HG02970 (cell line): ENCODE data around the gene PGBD2.
A peak's percentile ranks its signal among the peaks of the same experiment; 100 is the strongest.
"Not testable (repeated sequence)": the region's sequence is repeated elsewhere in the genome, so short reads cannot be mapped to it uniquely, and the experiment has no call there.

Experiments used
- ATAC-seq: cut with Tn5 transposase; IDR thresholded peaks from one replicate; pipeline ENCODE4 v1.9.1; 2021; ENCODE audit warnings: mild to moderate bottlenecking, moderate library complexity, moderate number of reproducible peaks; ENCODE audit not compliant: unreplicated experiment, low FRiP score

Gene PGBD2

GRCh38 chr1:248886237-248886895 lies 19.7 kb upstream of the PGBD2 start:
- no peak for ATAC-seq

DNA sequence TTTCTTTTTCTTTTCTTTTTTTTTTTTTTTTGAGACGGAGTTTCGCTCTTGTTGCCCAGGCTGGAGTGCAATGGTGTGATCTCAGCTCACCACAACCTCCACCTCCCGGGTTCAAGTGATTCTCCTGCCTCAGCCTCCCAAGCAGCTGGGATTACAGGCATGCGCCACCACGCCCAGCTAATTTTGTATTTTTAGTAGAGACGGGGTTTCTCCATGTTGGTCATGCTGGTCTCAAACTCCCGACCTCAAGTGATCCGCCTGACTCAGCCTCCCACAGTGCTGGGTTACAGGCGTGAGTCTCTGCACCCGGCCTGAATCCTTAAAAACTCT lies 16.2 kb upstream of the PGBD2 start:
- ATAC-seq: not testable (repeated sequence)

DNA sequence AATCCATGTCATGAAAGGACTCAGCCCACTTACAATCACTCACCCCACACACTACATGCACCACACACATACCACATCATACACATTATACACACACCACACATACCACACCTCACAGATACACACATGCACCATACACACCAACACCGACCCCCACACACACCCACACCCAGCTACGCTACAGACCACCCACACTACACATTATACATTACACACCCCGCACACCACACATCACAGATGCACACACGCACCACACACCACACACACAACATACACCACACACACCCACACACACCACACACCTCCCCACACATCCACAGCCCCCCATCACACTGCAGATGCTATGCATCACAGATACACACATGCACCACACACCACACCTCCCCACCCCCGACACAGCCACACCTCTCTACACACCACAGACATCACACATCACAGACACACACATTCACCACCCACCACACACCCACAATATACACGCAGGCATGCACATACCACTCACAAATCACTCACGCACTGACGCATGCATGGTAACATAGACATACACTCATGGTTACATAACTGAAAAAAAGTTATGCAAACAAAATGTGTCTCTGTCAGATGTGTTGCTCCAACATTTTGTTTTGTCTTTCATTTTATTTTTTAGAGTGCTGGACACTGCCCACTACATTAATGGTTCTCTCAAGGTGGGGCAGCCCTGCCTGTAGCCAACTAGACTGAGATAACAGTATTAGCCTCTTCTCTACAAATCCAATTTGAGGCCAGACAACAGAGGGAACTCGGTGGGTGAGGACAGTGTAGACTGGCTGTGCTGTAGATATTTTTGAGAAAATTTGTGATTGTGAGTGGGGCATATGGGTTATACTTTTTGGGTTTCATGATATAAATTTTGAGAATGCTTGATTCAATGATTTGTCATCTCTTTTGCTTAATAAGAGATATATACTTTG lies 15.2 kb upstream of the PGBD2 start:
- no peak for ATAC-seq

DNA sequence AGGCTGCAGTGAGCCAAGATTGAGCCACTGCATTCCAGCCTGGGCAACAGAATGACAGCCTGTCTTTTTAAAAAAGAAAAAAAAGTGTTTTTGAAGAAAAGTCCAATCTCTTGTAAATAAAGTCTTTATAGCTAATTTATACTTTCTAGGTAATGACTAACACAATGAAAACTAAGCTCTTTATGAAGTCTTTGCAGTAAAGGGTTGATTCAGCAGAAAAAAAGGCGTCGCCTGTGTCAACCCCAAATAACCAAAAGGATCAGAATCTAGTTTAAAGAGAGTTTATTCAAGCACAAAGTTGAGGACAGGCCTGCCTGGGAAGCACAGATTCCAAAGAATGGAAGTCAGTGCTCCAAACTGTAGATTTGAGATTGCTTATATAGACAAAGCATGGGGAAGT lies 14.3 kb upstream of the PGBD2 start:
- ATAC-seq: no peak

- no peak for ATAC-seq
Measured at GRCh38 chr1:248892590-248892989, 13.4 kb upstream of the PGBD2 start.

DNA sequence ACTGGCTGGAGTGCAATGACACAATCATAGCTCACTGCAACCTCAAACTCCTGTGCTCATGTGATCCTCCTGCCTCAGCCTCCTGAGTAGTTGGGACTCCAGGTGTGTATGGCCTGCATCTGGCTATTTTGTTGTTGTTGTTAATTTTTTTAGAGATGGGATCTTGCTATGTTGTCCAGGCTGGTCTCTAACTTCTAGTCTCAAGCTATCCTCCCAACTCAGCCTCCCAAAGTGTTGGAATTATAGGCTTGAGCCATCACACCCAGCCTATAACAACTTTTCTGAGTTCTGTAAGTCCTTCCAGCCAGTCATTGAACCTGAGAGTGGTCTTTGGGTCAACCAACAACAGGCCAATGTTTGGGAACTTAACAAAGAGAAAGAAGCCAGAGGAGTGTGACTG lies 11.2 kb upstream of the PGBD2 start:
- ATAC-seq: no peak

DNA sequence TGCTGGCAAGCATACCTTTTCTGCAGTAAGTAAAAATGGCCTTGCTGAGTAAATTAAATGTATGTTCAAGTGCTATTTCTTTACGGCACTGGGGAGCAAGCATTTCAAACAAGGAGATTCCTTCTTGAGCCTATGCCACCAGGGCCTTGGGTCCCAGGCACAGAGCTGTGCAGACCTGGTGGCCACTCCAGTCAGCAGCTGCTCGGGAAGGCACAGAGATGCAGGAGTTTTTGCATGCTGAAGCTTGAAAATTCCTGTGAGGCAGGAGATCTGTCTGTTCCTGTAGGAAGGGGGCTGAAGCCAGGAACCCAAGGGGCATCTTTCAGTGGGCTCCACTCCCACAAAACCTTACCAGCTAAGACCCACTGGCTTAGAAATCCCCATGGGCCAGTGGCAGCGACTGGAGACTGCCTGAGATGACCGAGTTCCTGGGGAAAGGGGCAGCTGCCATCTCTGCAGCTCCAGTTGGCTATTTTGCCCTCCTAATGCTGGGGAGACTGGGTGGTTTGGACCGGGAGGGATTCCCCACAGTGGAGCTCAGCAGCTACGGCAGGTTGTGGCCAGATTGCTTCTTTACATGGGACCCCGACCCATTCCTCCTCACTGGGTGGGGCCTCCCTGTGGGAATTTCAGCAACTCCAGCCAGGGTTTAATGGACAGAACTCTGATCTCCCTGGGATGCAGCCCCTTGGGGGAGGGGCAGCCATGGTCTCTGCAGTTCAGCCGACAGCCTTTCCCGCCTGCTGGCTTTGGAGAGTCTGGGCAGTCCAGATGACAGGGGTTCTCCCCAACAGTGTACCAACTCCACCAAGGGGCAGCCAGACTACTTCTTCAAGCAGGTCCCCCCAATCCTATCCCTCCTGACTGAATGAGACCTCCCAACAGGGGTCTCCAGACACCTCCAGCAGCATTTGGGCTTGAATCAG lies 8.4 kb upstream of the PGBD2 start:
- ATAC-seq: no peak

- ATAC-seq: no peak
Measured at GRCh38 chr1:248900637-248901036, 5.4 kb upstream of the PGBD2 start.

GRCh38 chr1:248901578-248901977 lies 4.5 kb upstream of the PGBD2 start:
- no peak for ATAC-seq

- no peak for ATAC-seq
Measured at GRCh38 chr1:248904437-248905216, 1.4 kb upstream of the PGBD2 start.

DNA sequence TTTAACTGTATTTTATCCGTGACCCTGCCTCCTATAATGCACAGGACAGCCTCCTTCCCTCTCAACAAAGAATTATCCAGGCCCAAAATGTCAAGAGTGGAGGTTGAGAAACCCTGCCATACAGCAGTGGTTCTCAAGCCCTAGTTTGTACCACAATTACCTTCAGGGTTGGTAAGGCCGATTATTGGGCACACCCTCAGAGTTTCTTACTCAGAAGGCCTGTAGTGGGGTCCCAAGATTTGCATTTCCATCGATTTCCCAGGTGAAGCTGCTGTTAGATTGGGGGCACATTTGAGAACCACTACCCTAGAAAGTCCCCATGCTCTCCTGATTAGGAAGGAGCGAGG lies 400 bp upstream of the PGBD2 start:
- no peak for ATAC-seq

GRCh38 chr1:248906753-248907661 lies 972 bp downstream of the PGBD2 start:
- ATAC-seq: peak; percentile 19

DNA sequence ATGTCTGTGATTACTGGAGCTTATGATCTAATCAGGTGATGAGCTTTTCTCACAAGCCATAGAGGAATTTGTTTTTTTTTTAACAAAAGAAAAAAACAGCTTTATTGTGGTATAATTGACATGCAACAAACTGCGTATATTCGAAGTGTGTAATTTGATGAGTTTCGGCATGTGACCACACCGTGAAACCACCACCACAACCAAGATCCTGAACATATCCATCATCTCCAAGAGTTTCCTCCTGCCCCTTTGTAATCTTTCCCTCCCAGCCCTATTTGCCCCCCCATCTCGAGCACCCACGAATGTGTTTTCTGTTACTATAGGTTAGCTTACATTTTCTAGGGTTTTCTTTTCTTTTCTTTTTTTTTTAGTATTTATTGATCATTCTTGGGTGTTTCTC lies 4.7 kb downstream of the PGBD2 start:
- no peak for ATAC-seq

DNA sequence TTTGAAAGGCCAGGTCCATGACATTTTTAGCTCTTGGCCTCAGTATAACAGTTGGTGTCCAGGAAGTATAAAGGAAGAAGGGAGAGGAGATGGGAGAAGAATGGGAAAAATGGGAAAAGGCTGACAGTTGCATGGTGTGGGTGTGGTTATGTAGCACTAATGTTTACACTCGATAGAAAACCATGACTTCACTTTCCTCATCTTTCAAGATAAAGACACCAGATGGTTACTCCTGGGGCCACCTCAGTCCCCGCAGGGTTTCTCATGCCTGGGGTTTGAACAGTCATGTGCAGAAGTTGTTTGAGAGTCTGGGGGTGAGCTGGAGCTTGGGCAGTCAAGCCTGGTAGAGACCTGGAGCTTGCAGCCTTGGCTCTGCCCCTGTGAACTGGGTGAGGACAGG lies 7.9 kb downstream of the PGBD2 start:
- ATAC-seq: no peak

- ATAC-seq: no peak
Measured at GRCh38 chr1:248914796-248915381, 8.9 kb downstream of the PGBD2 start.

DNA sequence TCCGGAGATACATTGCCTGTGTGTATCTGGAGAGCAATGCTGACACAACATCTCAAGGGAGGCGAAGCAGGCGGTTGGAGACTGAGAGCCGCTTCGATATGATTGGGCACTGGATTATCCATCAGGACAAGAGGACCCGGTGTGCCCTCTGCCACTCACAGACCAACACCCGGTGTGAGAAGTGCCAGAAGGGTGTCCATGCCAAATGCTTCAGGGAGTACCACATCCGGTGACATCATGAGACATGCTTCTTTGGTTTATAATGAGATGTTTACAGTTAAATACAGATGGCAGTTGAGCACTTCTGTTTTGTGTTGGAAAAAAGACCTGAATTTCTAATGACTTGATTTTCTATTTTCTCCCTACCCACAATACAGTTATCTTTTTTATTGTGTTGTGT lies 12.1 kb downstream of the PGBD2 start:
- no peak for ATAC-seq

- no peak for ATAC-seq
Measured at GRCh38 chr1:248923352-248924338, 17.6 kb downstream of the PGBD2 start.
